BJ (cell line): ENCODE data around the gene SLC9A5. TPM values are rescaled to one million over a fixed set of nuclear protein-coding genes. Genes with fewer than 3 reads are reported as not detected.
A peak's percentile ranks its signal among the peaks of the same experiment; 100 is the strongest.

Experiments
- CTCF ChIA-PET: fragments of 350-600 bp; formaldehyde crosslinking; extraction: SDS; loops from one replicate; lab custom pipeline; 2021; ENCODE audit warnings: antibody characterized with exemption, inconsistent platforms; lab: Yijun Ruan, JAX
- POLR2A ChIA-PET: fragments of 300-600 bp; sonication (Branson Sonifier 250); formaldehyde crosslinking; extraction: SDS; loops from one replicate; lab custom pipeline; 2021; ENCODE audit warnings: antibody characterized with exemption; lab: Charles Lee
- DNase-seq: peaks from one replicate; pipeline ENCODE4 v3.0.0-alpha.2; 2011; ENCODE audit warnings: low read depth
- H3K27me3 ChIP-seq: 2 replicates; pipeline ENCODE4 v1.6.0; 2011; ENCODE audit warnings: low read length; ENCODE audit not compliant: control insufficient read depth, insufficient read depth
- H3K36me3 ChIP-seq: 2 replicates; pipeline ENCODE4 v1.5.1; 2011; ENCODE audit warnings: low read length; ENCODE audit not compliant: control insufficient read depth, insufficient read depth
- H3K4me3 ChIP-seq: 2 replicates; pipeline ENCODE4 v1.5.1; 2011; ENCODE audit warnings: low read depth, mild to moderate bottlenecking, control low read depth, low read length
- CTCF ChIP-seq: IDR thresholded peaks from 2 replicates; pipeline ENCODE4 v1.5.1; 2011; ENCODE audit warnings: low read depth, mild to moderate bottlenecking, control low read depth, inconsistent platforms, low read length, moderate library complexity; ENCODE audit not compliant: insufficient read depth
- polyA plus RNA-seq: library from polyadenylated mRNA; depleted of rRNA; stranded (reverse); fragments of >200 nt; gene quantifications from 2 replicates; pipeline ENCODE4 v1.2.3, GENCODE V29; 2011

Gene SLC9A5
- polyA plus RNA-seq, 1 experiment, result 2.6 TPM

GRCh38 chr16:67294171-67294757 lies 45.5 kb downstream of the SLC9A5 start:
- Histone ChIP-seq H3K36me3 (no peaks in the 10 kb centered on the region), H3K27me3 (no peaks in the 10 kb centered on the region), H3K4me3 (no peak overlapping the region)
- TF ChIP-seq CTCF, result no peak
- DNase-seq, result no peak
- ChIA-PET CTCF (interaction anchor here (0.7 to 5.2 kb wide), 4 partner anchors 11 to 32 kb away, joined by 3 to 39 read pairs (median 11); partner anchors contain the start of genes KCTD19 and LRRC36), POLR2A (no interaction called here)

- no peaks in the 10 kb centered on the region for H3K27me3 ChIP-seq
- no peaks in the 10 kb centered on the region for H3K36me3 ChIP-seq
- H3K4me3 ChIP-seq, result no peak overlapping the region
- peak; percentile 65 for DNase-seq
- CTCF ChIA-PET, result interaction anchor here (1.1 to 5.2 kb wide), 5 partner anchors 12 to 252 kb away, joined by 3 to 39 read pairs (median 4); no protein-coding TSS in a partner anchor
- POLR2A ChIA-PET, result no interaction called here
- peak; percentile 44 for TF ChIP-seq CTCF
Observed at GRCh38 chr16:67294938-67295361, 46.2 kb downstream of the SLC9A5 start.

GRCh38 chr16:67296420-67296819 lies 47.6 kb downstream of the SLC9A5 start:
- ChIA-PET CTCF (interaction anchor here (0.9 to 5.2 kb wide), 4 partner anchors 13 to 170 kb away, joined by 6 to 39 read pairs (median 13); no protein-coding TSS in a partner anchor), POLR2A (interaction anchor here (1.0 kb wide), 1 partner anchor 15 kb away, joined by 3 read pairs; no protein-coding TSS in a partner anchor)
- no peak for TF ChIP-seq CTCF
- peak; percentile 62 for DNase-seq
- H3K36me3 ChIP-seq, result no peaks in the 10 kb centered on the region
- no peak overlapping the region for H3K4me3 ChIP-seq
- no peaks in the 10 kb centered on the region for H3K27me3 ChIP-seq

- H3K27me3 ChIP-seq, result no peaks in the 10 kb centered on the region
- CTCF ChIA-PET, result no interaction called here
Observed at GRCh38 chr16:67298277-67298676, 49.5 kb downstream of the SLC9A5 start.

More at GRCh38 chr16:67298277-67298676, 49.5 kb downstream of the SLC9A5 start:
- POLR2A ChIA-PET, result no interaction called here
- no peak for DNase-seq
- no peaks in the 10 kb centered on the region for H3K36me3 ChIP-seq
- TF ChIP-seq CTCF, result no peak
- no peak overlapping the region for H3K4me3 ChIP-seq
